ENCODE data around the gene TNFRSF1A.
A peak's percentile ranks its signal among the peaks of the same experiment; 100 is the strongest.
"Not testable (repeated sequence)": the region's sequence is repeated elsewhere in the genome, so short reads cannot be mapped to it uniquely, and the experiment has no call there.

TNFRSF1A gene

GRCh38 chr12:6356374-6356820, 14.5 kb upstream of the TNFRSF1A start:
- DNase-seq (ENCODE audit: low read depth in 2 of 2), result no peak

DNA sequence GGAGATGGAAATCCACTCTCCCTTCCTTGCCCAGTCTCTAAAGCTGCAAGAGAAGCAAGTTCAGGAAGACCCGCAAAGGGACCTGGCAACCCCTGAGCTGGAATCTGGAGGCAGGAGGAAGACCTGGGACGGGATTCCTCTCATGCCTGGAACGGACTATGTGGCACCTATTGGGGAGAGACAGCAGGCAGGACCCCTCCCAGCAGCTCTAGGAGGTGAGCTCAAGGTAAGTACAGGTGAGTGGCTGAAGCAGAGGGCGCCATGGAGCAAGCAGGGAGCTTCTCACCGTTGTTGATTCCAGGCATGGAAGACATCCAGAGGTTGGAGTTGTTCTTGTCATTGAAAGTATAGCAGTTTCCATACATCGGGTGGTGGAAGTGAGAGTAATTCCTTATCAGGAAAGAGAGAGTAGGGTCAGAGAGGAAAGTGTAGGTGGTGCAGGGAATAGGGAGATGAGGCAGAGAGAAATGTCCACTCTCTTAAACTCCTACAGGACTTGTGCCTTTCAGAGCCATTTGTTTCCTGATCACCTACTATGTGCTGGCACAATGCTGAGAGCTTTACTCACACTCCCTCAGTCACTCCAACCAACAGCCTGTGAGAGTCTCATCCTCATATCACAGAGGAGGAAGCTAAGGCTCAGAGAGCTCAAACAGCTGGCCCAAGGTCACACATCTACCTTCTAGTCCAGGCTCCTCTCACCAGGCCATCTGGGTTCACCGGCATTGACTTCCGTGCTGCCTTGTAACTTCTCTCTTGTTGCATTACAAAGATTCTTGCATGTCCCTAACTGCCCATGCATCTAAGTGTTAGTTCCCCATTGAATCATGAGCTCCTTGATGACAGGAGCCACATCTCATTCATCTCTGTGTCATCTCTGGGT, 13.9 kb upstream of the TNFRSF1A start:
- no peak for DNase-seq (ENCODE audit: low read depth in 2 of 2)

DNA sequence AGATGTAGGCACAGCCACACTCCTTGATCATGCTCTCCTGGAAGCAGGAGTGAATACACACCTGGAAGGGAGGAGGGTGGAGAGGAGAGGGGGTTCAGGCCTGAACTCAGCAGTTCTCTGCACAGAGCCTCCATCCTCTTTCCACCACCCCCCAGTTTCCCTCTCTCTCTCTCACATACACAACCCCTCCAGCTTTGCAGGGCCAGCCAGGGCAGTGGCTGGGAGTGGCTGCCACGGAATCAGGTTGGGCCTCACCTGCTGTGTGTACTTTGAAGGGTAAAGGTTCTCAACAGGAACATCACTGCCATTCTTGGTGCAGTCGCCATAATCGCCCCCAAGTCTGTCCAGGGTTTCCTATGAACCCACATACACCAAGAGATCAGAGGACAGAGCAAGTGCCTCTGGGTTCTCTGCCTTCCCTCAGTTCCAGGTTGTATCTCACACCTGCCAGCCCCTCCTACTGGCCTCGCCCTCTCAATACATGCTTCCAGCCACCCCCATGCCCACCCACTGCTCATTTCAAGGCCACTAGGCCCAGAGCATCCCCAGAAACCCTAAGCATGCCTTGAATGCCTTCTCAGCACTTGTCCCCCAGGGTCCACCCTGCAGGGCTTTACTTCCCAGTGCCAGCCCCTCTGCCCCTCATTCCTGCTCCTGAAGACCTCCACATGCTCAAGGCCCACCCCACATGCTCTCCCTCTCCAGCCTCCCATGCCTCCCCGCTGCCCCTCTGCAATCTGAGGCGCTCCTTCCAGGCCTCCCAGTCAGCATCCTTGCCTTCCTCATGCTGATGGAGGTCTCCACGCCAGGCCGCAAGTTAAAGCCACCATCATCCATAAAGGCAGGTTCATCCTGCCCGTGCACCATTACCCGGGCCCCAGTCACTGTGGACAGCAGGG, 12.9 kb upstream of the TNFRSF1A start:
- DNase-seq (ENCODE audit: low read depth in 2 of 2), result no peak

DNA sequence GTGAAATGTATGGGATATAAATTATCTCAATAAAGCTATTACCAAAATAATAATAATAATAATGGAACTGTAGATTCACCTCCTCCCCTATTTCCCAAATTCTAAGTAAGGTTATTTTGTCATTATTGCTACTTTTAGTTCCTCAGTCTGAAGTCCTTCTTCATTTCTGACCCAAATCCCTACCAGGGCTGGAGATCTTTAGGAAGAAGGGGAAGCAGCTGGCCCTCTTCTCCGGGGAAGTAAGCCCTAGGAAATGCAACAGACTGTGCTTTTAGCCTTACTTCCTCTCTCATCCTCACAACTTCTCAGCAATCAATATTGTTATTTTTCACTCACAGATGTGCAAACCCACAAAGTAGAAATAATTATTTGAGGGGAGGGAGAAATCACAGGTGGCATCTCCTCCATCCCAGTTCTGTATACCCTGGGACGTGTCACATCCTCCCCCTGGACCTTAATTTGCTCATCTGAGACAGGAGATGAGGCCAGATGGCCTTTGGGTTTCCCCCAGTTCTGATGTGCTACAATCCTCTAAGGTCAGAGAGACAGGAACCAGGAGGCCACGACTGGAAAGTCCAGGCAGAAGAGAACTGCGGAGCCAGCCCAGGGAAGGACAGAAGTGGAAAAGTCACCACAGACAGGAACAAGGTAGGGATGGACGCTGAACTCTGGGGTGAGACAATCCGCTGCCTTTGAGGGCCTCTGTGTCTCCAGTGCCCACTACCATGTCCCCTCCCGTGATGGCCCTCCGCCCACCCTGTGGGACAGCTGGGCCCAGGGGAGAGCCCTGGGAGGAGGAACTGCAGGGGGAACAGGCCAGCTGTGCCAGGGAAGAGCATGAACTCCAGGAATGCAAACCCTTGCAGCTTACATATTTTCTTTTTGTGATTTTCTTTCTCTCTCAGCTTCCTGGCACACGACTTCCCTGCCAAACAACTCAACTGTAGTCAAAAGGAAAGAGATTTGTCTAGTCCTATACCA, 10.6 kb upstream of the TNFRSF1A start:
- DNase-seq (ENCODE audit: low read depth in 2 of 2), result no peak

DNA sequence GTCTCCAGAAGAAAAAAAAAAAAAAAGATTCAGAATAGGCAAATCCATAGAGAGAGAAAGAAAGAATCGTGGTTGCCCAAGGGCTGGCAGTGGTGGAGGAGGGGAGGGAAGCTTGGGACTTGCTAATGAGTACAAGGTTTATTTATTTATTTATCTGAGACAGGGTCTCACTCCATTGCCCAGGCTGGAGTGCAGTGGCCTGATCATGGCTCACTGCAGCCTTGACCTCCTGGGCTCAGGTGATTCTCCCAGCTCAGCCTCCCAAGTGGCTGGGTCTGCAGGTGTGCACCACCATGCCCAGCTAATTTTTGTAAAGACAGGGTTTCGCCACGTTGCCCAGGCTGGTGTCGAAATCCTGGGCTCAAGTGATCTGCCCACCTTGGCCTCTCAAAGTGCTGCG, 9.7 kb upstream of the TNFRSF1A start:
- no peak for DNase-seq (ENCODE audit: low read depth in 2 of 2)

DNA sequence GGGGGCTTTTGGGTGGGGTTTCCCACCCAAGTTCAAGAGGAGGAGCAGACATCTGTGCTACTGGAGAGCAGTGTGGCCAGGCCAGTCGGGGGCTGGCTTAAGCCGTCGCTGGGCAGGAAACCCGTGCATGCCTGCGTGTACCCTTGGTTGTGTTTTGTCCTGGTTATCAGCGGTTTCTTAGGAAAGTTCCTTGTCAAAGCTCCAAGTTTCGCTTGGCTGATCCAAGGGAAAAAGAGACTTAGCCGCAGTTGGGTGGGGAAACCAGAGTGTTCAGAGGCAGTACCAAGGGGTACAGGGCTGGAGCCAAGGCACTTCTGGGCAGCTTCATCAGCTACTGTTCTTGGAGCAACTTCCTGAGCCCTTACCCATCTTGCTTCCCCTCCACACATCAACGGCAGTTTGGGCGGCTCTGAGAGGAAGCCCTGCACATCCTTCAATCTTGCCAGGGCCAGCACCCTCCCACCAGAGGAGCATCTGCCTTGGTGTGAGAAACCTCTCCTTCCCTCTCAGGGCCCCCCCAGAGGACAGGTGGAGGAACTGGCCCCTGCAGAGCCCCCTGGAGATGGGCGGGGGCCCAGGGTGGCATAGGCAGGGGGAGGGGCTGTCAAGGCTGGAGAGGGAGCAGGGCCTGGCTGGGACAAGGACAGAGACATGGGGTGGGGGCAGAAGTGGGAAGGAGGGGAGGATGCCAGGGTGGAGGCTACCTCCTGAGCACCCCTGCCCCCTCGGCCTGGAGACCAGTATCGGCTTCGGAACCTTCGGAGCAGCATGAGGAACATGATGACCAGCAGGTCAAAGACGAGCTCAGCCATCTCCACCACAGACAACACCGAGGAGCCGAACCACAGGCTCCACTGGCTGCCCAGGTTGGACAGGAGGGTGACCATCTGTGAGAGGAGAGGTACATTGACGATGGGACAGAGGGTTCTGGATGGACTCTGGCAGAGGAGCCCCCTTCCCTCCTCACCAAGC, 5.8 kb upstream of the TNFRSF1A start:
- no peak for DNase-seq (ENCODE audit: low read depth in 2 of 2)

DNA sequence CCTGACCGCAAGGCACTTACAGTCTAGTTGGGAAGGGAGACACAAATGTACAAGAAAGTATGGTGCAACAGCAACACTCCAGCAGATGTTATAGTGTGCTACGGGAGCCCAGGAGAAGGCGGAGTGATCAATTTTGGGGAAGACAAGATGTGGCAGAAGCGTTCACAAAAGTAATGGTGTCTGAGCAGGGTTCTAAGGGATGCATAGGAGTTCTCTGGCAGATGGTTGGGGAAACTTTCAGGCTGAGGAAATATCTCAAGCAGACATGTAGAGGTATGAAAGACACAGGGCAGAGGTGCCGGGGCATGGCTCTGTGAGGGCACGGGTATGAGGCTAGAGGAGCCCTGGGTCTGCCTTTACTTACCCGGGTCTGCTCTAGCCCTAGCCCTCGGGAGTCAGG, 5.1 kb upstream of the TNFRSF1A start:
- DNase-seq (ENCODE audit: low read depth in 2 of 2), result no peak

DNA sequence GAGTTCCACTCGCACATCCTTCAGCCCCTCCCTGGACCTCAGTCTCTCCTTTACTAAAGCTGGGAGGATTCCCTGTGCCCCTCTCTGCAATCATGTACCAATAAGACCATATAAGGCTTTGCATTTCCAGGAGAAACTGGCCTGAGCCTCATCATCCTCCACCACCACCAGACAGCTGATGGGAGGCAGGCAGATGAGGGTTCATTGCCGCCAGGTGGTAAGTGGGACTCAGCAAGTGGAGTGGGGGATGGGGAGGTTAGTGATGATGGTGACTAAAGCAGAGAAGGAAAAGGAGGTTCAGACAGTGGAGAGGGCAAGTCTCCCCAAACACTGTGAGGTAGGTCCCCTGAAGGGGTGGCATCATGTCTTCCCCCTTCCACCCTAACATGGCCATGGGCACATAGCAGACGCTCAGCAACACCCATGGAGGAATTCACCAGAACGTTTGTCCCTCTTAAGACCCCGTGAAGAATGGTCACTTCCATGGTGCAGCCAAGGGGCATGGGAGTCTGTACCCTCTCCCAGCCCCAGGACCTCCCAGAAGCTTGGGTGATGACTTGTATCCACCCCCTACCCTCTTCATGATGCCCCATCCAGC, 4.5 kb upstream of the TNFRSF1A start:
- DNase-seq (ENCODE audit: low read depth in 2 of 2), result no peak

GRCh38 chr12:6345319-6346091, 3.6 kb upstream of the TNFRSF1A start:
- DNase-seq (ENCODE audit: low read depth in 2 of 2), result peak in 1 of 2 donors; percentile 43

GRCh38 chr12:6344101-6344660, 2.3 kb upstream of the TNFRSF1A start:
- DNase-seq (ENCODE audit: low read depth in 2 of 2), result not testable (repeated sequence)

- DNase-seq (ENCODE audit: low read depth in 2 of 2), result no peak
Observed at GRCh38 chr12:6343518-6343917, 1.6 kb upstream of the TNFRSF1A start.

DNA sequence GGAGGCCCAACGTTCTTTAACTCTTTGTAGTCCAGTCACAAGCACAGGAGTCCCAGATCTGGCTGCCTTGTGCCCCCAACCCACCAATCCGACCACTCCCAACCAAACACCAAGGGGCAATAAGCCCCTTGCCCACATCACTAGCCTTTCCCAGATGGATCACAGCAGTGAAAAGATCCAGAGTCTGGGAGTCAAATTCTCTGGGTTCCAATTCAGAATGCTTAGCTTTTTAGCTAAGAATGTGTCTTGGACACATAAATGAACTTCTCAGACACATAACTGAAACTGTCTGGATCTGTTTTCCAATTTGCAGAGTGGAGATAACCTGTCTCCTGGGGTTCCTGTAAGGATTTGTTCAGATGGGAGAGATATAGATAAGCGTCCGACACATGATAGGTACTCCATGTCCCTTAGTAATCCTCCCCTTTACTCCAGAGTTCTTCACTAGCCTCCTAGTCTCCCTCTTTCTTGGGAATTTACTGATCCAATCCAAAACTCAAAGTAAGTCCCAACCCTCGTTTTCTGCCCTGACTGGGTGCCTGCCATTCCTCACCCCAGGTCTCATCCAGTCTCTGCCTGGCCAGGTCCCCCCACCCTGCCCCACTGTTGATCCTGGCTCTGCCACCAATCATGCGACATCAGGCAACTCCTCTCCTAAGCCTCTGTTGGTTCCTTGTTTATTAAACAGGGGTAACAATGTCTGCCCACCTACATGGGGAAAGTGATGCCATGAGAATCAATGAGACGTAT, 439 bp upstream of the TNFRSF1A start:
- no peak for DNase-seq (ENCODE audit: low read depth in 2 of 2)

- DNase-seq (ENCODE audit: low read depth in 2 of 2), result no peak
Observed at GRCh38 chr12:6340745-6341416, 995 bp downstream of the TNFRSF1A start.

- no peak for DNase-seq (ENCODE audit: low read depth in 2 of 2)
Observed at GRCh38 chr12:6340032-6340638, 1.7 kb downstream of the TNFRSF1A start.

- DNase-seq (ENCODE audit: low read depth in 2 of 2), result no peak
Observed at GRCh38 chr12:6338955-6339354, 2.9 kb downstream of the TNFRSF1A start.

DNA sequence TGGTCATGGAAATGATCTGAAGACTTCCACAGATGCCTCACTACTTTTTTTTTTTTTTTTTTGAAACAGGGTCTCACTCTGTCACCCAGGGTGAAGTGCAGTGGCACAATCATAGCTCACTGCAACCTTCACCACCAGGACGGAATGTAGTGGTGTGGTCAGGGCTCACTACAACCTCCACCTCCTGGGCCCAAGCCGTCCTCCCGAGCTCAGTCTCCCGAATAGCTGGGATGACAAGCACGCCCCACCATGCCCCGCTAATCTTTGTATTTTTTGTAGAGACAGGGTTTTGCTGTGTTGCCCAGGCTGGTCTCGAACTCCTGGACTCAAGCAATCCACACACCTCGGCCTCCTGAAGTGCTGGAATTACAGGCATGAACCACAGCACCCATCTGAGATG, 3.3 kb downstream of the TNFRSF1A start:
- not testable (repeated sequence) for DNase-seq (ENCODE audit: low read depth in 2 of 2)

GRCh38 chr12:6337958-6338433, 3.9 kb downstream of the TNFRSF1A start:
- no peak for DNase-seq (ENCODE audit: low read depth in 2 of 2)

All from stimulated activated CD8-positive, alpha-beta memory T cell treated with anti-CD3 and anti-CD28 coated beads, Interleukin-15, amount 100 ng/mL, for 48 hours (primary cell).